PC-3 (cell line): Measurements from ENCODE around the gene P2RY6.

Source experiments
- CTCF ChIP-seq: fragments of 300-600 bp; sonication (generic); conservative IDR thresholded peaks from 2 replicates; pipeline ENCODE4 v1.5.1; 2017; ENCODE audit warnings: antibody characterized with exemption, low read depth, mild to moderate bottlenecking, low read length
- EZH2phosphoT487 ChIP-seq: fragments of 300-600 bp; sonication (generic); IDR thresholded peaks from 2 replicates; pipeline ENCODE4 v1.6.1; 2018; ENCODE audit warnings: mild to moderate bottlenecking, antibody characterized with exemption, low read length, borderline replicate concordance

GRCh38 chr11:73269459-73270015 is 2.6 kb upstream of the P2RY6 start:
- TF ChIP-seq CTCF: no peak
- no peak for TF ChIP-seq EZH2phosphoT487
